ENCODE data around the gene ERAS. TPM values are rescaled to one million over a fixed set of nuclear protein-coding genes. Genes with fewer than 3 reads are reported as not detected.
"Not testable (repeated sequence)": the region's sequence is repeated elsewhere in the genome, so short reads cannot be mapped to it uniquely, and the experiment has no call there.

Gene ERAS
- total and polyA plus RNA-seq, 7 experiments from 2014 or later: not detected

DNA sequence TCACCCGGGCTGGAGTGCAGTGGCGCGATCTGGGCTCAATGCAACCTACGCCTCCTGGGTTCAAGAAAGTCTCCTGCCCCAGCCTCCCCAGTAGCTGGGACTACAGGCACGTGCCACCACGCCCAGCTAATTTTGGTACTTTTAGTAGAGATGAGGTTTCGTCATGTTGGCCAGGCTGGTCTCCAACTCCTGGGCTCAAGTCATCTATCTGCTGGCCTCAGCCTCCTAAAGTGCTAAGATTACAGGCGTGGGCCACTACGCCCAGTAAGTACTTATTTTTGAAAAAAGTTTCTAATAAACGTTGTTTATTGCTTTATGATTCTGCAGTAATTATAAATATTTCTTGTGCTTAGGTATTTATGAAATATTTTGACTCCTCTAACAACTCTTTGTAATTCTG, 13.4 kb downstream of the ERAS start:
- Mint-ChIP-seq H3K36me3 (peaks cover 0 to under 1% (median 0%) of the 10 kb centered on the region in 5 donors), H3K4me3 (no peak overlapping the region), H3K4me1 (peaks cover 2 to 8% (median 3%) of the 10 kb centered on the region in 7 donors), H3K27ac (no peak overlapping the region), H3K27me3 (peaks cover 0 to 29% (median 8%) of the 10 kb centered on the region in 5 donors), H3K9me3 (peaks cover 0 to 4% (median 0%) of the 10 kb centered on the region in 11 donors)
- H3K36me3 ChIP-seq (ENCODE audit: control insufficient read depth in 2 of 3, insufficient read depth in 3 of 3, low read length in 3 of 3): no peaks in the 10 kb centered on the region
- ChIA-PET POLR2A (no interaction called here), CTCF (no interaction called here)
- no peak for DNase-seq
- H3K4me3 ChIP-seq (ENCODE audit: low read length): no peak overlapping the region
- intact Hi-C loops (cut with micrococcal nuclease): no loop called here
- H3K9me3 ChIP-seq (ENCODE audit: control insufficient read depth in 2 of 3, low read length in 3 of 3): no peaks in the 10 kb centered on the region
- H3K27ac ChIP-seq (ENCODE audit: low read depth, low read length): no peak overlapping the region
- no peak for ATAC-seq
- no peaks in the 10 kb centered on the region for H3K27me3 ChIP-seq (ENCODE audit: control insufficient read depth in 2 of 2, insufficient read depth in 2 of 2, low read length in 2 of 2)
- H3K4me1 ChIP-seq (ENCODE audit: control insufficient read depth in 2 of 2, insufficient read depth in 2 of 2, low read length in 2 of 2): no peaks in the 10 kb centered on the region

DNA sequence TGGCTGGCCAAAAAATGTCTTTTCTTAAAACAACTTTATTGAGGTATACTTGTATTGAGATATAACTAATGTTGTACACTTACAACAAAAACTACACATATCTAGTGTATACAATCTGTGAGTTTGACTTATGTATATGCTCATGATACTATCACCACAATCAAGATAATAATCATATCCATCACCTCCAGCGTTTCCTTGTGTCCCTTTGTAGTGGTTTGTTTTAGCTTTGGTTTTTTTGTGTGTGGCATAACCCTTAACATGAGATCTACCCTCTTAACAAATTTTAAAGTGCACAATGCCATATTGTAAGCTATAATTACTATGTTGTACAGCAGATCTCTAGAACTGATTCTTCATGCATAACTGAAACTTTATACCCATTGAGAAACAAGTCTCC, 22.5 kb downstream of the ERAS start:
- H3K27ac ChIP-seq (ENCODE audit: low read depth, low read length): no peak overlapping the region
- no peaks in the 10 kb centered on the region for H3K36me3 ChIP-seq (ENCODE audit: control insufficient read depth in 2 of 3, insufficient read depth in 3 of 3, low read length in 3 of 3)
- Mint-ChIP-seq H3K9me3 (peaks cover 0 to 3% (median 0%) of the 10 kb centered on the region in 11 donors), H3K4me3 (peak overlapping the region in 6 of 10 donors; percentile 7 to 55 (median 36)), H3K27me3 (peaks cover 0 to 3% (median 0%) of the 10 kb centered on the region in 5 donors), H3K27ac (no peak overlapping the region), H3K4me1 (peaks cover 0 to 12% (median 7%) of the 10 kb centered on the region in 7 donors), H3K36me3 (peaks cover 0 to 5% (median 0%) of the 10 kb centered on the region in 5 donors)
- ChIA-PET CTCF (interaction anchor here (1.0 kb wide), 1 partner anchor 15 kb away, joined by 3 read pairs; no protein-coding TSS in a partner anchor), POLR2A (interaction anchor here (0.7 kb wide), 1 partner anchor 275 kb away, joined by 3 read pairs; no protein-coding TSS in a partner anchor)
- intact Hi-C loops (cut with micrococcal nuclease): no loop called here
- no peaks in the 10 kb centered on the region for H3K4me1 ChIP-seq (ENCODE audit: control insufficient read depth in 2 of 2, insufficient read depth in 2 of 2, low read length in 2 of 2)
- H3K4me3 ChIP-seq (ENCODE audit: low read length): no peak overlapping the region
- peak; percentile 37 for ATAC-seq
- no peaks in the 10 kb centered on the region for H3K9me3 ChIP-seq (ENCODE audit: control insufficient read depth in 2 of 3, low read length in 3 of 3)
- peak in 3 of 9 donors; percentile 26 to 40 (median 37) for DNase-seq
- H3K27me3 ChIP-seq (ENCODE audit: control insufficient read depth in 2 of 2, insufficient read depth in 2 of 2, low read length in 2 of 2): no peaks in the 10 kb centered on the region

GRCh38 chrX:48852857-48853256, 26.5 kb downstream of the ERAS start:
- H3K27ac Mint-ChIP-seq: no peak overlapping the region
- POLR2A ChIA-PET: no interaction called here
- Histone ChIP-seq H3K4me3 (ENCODE audit: low read length) (no peak overlapping the region), H3K9me3 (ENCODE audit: control insufficient read depth in 2 of 3, low read length in 3 of 3) (no peaks in the 10 kb centered on the region), H3K36me3 (ENCODE audit: control insufficient read depth in 2 of 3, insufficient read depth in 3 of 3, low read length in 3 of 3) (no peaks in the 10 kb centered on the region), H3K27ac (ENCODE audit: low read depth, low read length) (no peak overlapping the region), H3K4me1 (ENCODE audit: control insufficient read depth in 2 of 2, insufficient read depth in 2 of 2, low read length in 2 of 2) (no peaks in the 10 kb centered on the region), H3K27me3 (ENCODE audit: control insufficient read depth in 2 of 2, insufficient read depth in 2 of 2, low read length in 2 of 2) (no peaks in the 10 kb centered on the region)
- CTCF ChIA-PET: no interaction called here
- DNase-seq (no peak), ATAC-seq (no peak)
- peaks cover 0 to 5% (median 0%) of the 10 kb centered on the region in 5 donors for H3K36me3 Mint-ChIP-seq
- intact Hi-C loops (cut with micrococcal nuclease): no loop called here
- peaks cover 0 to 14% (median 4%) of the 10 kb centered on the region in 5 donors for H3K27me3 Mint-ChIP-seq
- H3K9me3 Mint-ChIP-seq: peaks cover 0 to 3% (median 0%) of the 10 kb centered on the region in 11 donors
- H3K4me1 Mint-ChIP-seq: peaks cover 0 to 17% (median 12%) of the 10 kb centered on the region in 7 donors
- no peak overlapping the region for H3K4me3 Mint-ChIP-seq

GRCh38 chrX:48853494-48853893, 27.2 kb downstream of the ERAS start:
- Mint-ChIP-seq H3K4me1 (peaks cover 0 to 17% (median 12%) of the 10 kb centered on the region in 7 donors), H3K27me3 (peaks cover 0 to 14% (median 4%) of the 10 kb centered on the region in 5 donors)
- POLR2A ChIA-PET; H3K27me3 ChIP-seq (ENCODE audit: control insufficient read depth in 2 of 2, insufficient read depth in 2 of 2, low read length in 2 of 2); H3K36me3 Mint-ChIP-seq; intact Hi-C loops (cut with micrococcal nuclease); H3K27ac ChIP-seq (ENCODE audit: low read depth, low read length); H3K4me3 ChIP-seq (ENCODE audit: low read length); H3K9me3 Mint-ChIP-seq; H3K9me3 ChIP-seq (ENCODE audit: control insufficient read depth in 2 of 3, low read length in 3 of 3); H3K4me1 ChIP-seq (ENCODE audit: control insufficient read depth in 2 of 2, insufficient read depth in 2 of 2, low read length in 2 of 2); DNase-seq; H3K36me3 ChIP-seq (ENCODE audit: control insufficient read depth in 2 of 3, insufficient read depth in 3 of 3, low read length in 3 of 3); H3K4me3 Mint-ChIP-seq; H3K27ac Mint-ChIP-seq; CTCF ChIA-PET; ATAC-seq: not testable (repeated sequence)

- H3K4me1 ChIP-seq (ENCODE audit: control insufficient read depth in 2 of 2, insufficient read depth in 2 of 2, low read length in 2 of 2); DNase-seq; ATAC-seq; H3K4me3 Mint-ChIP-seq; H3K36me3 ChIP-seq (ENCODE audit: control insufficient read depth in 2 of 3, insufficient read depth in 3 of 3, low read length in 3 of 3); CTCF ChIA-PET; H3K27me3 ChIP-seq (ENCODE audit: control insufficient read depth in 2 of 2, insufficient read depth in 2 of 2, low read length in 2 of 2); H3K27ac ChIP-seq (ENCODE audit: low read depth, low read length); H3K9me3 Mint-ChIP-seq; H3K4me3 ChIP-seq (ENCODE audit: low read length); H3K9me3 ChIP-seq (ENCODE audit: control insufficient read depth in 2 of 3, low read length in 3 of 3); H3K36me3 Mint-ChIP-seq; intact Hi-C loops (cut with micrococcal nuclease); POLR2A ChIA-PET: not testable (repeated sequence)
- H3K27ac Mint-ChIP-seq: peak overlapping the region in 1 of 9 donors; percentile 16
- H3K27me3 Mint-ChIP-seq: peaks cover 0 to 14% (median 4%) of the 10 kb centered on the region in 5 donors
- peaks cover 0 to 11% (median 6%) of the 10 kb centered on the region in 7 donors for H3K4me1 Mint-ChIP-seq
Measured at GRCh38 chrX:48854121-48854804, 27.9 kb downstream of the ERAS start.

GRCh38 chrX:48854898-48855297, 28.6 kb downstream of the ERAS start:
- Histone ChIP-seq H3K4me3 (ENCODE audit: low read length) (no peak overlapping the region), H3K27ac (ENCODE audit: low read depth, low read length) (no peak overlapping the region), H3K27me3 (ENCODE audit: control insufficient read depth in 2 of 2, insufficient read depth in 2 of 2, low read length in 2 of 2) (no peaks in the 10 kb centered on the region), H3K4me1 (ENCODE audit: control insufficient read depth in 2 of 2, insufficient read depth in 2 of 2, low read length in 2 of 2) (no peaks in the 10 kb centered on the region), H3K9me3 (ENCODE audit: control insufficient read depth in 2 of 3, low read length in 3 of 3) (no peaks in the 10 kb centered on the region), H3K36me3 (ENCODE audit: control insufficient read depth in 2 of 3, insufficient read depth in 3 of 3, low read length in 3 of 3) (no peaks in the 10 kb centered on the region)
- Mint-ChIP-seq H3K9me3 (peaks cover 0 to 3% (median 0%) of the 10 kb centered on the region in 11 donors), H3K4me1 (peaks cover 0 to 7% (median 6%) of the 10 kb centered on the region in 7 donors), H3K27me3 (peaks cover 0 to 11% (median 4%) of the 10 kb centered on the region in 5 donors), H3K27ac (peak overlapping the region in 1 of 9 donors; percentile 33), H3K36me3 (peaks cover 0 to 5% (median 0%) of the 10 kb centered on the region in 5 donors), H3K4me3 (no peak overlapping the region)
- intact Hi-C loops (cut with micrococcal nuclease): loop anchor here in 1 of 2 donors (1.0 to 5.0 kb wide), 2 partner anchors 62 to 90 kb away; partner anchors contain the start of gene PIM2
- ATAC-seq (no peak), DNase-seq (peak in 2 of 9 donors; percentile 16 to 17)
- POLR2A ChIA-PET: no interaction called here
- CTCF ChIA-PET: no interaction called here

DNA sequence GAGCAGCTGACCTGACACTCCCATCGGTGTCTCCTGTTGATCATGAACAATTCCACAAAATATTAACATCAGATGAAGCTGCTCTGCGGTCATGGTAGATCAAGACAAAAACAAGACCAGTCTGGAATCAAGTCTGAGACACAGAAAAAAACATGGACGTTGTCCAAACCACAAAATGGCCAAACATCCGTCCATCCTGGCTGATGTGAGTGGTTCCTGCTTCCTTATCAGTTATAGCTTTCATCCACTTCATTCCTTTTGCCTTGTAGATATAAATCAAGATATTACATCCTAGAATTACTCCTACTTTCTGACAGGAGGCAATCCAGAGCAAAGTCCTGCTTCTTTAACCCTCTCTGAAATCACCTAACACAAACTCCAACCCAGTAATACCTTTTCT, 37.9 kb downstream of the ERAS start:
- no peak overlapping the region for H3K27ac Mint-ChIP-seq
- no peak for ATAC-seq
- H3K36me3 Mint-ChIP-seq: no peaks in the 10 kb centered on the region
- H3K9me3 Mint-ChIP-seq: peaks cover 0 to 1% (median 0%) of the 10 kb centered on the region in 11 donors
- Histone ChIP-seq H3K4me1 (ENCODE audit: control insufficient read depth in 2 of 2, insufficient read depth in 2 of 2, low read length in 2 of 2) (no peaks in the 10 kb centered on the region), H3K4me3 (ENCODE audit: low read length) (no peak overlapping the region), H3K27me3 (ENCODE audit: control insufficient read depth in 2 of 2, insufficient read depth in 2 of 2, low read length in 2 of 2) (no peaks in the 10 kb centered on the region), H3K9me3 (ENCODE audit: control insufficient read depth in 2 of 3, low read length in 3 of 3) (no peaks in the 10 kb centered on the region), H3K36me3 (ENCODE audit: control insufficient read depth in 2 of 3, insufficient read depth in 3 of 3, low read length in 3 of 3) (no peaks in the 10 kb centered on the region), H3K27ac (ENCODE audit: low read depth, low read length) (no peak overlapping the region)
- H3K27me3 Mint-ChIP-seq: peaks cover 0 to 4% (median 0%) of the 10 kb centered on the region in 5 donors
- no peak for DNase-seq
- intact Hi-C loops (cut with micrococcal nuclease): no loop called here
- CTCF ChIA-PET: no interaction called here
- H3K4me1 Mint-ChIP-seq: no peaks in the 10 kb centered on the region
- H3K4me3 Mint-ChIP-seq: no peak overlapping the region
- POLR2A ChIA-PET: no interaction called here

All from naive thymus-derived CD4-positive, alpha-beta T cell (primary cell).